ENCODE data around the gene CCL15. TPM values are rescaled to one million over a fixed set of nuclear protein-coding genes. Genes with fewer than 3 reads are reported as not detected.
"Not testable (repeated sequence)": the region's sequence is repeated elsewhere in the genome, so short reads cannot be mapped to it uniquely, and the experiment has no call there.

CCL15 gene, protein sequence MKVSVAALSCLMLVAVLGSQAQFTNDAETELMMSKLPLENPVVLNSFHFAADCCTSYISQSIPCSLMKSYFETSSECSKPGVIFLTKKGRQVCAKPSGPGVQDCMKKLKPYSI
- polyA plus RNA-seq (2014; cell fraction: cytosol; rRNA removed), result not detected in 2 replicates
- polyA plus RNA-seq (2014; cell fraction: nucleus; rRNA removed), result not detected in 2 replicates

DNA sequence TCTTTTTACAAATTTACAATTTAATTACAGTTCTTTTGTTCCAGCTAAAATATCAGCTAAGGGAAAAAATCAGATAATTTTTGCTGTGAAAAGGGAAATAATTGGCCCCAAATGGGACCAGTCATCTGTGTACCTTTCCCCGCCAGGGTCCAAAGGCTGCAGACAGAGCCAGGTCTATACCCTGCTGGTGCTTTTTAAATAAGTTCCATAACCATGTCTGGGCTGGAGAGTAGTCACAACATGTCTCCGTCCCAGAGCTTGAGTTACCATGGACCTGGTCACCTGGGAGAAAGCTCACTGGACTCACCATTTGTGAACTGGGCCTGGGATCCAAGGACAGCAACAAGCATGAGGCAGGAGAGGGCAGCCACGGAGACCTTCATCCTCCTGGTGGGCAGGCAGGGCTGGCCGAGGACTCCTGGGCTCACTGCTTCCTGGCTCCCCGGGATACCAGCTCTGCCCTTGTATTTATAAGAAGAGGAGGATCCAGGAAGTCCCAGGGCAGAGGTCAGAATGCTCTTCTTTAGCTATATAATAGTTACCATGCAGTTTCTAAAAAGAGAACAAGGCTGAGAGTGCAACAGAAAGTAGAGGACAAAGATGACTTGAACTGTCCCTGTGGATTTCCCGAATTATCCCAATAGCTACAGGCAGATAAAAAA, at the start of gene CCL15:
CCL15 (minus strand) TSS at position 444 of the 662 bp plus-strand sequence; CDS start at position 383, 61 bp downstream.
- no peak for DNase-seq (ENCODE audit: low spot score)

DNA sequence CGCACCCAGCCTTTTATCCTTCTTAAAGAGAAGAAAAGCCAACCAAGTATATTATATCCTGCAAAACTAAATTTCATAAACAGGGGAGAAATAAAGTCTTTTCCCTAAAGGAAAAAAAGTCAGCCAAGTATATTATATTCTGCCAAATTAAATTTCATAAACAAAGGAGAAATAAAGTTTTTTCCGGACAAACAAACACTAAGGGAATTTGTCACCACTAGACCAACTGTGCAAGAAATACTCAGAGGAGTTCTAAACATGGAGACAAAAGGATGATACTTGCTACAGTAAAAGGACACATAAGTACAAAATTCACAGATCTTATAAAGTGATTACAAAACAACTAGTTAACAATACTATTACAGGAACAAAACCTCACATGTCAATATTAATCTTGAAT, 48.3 kb upstream of the CCL15 start:
- DNase-seq (ENCODE audit: low spot score), result no peak

DNA sequence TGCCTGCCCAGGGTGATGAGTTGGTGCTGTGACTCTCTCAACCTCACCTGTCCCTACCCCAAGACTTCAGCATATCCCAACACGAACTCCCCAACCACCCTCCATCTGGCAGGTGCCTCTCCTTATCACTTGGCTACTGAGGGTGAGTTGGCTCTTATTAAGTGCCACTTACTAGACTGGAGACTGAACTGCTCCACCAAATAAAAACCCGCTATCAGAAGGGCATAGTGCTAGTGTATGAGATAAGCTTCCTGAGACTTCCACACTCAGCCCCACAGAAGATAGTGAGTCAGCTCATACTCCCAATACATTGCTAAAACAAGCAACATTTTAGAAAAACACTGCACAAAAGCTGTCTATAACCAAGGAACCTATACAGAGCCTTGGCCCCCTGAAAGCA, 46.7 kb upstream of the CCL15 start:
- no peak for DNase-seq (ENCODE audit: low spot score)

DNA sequence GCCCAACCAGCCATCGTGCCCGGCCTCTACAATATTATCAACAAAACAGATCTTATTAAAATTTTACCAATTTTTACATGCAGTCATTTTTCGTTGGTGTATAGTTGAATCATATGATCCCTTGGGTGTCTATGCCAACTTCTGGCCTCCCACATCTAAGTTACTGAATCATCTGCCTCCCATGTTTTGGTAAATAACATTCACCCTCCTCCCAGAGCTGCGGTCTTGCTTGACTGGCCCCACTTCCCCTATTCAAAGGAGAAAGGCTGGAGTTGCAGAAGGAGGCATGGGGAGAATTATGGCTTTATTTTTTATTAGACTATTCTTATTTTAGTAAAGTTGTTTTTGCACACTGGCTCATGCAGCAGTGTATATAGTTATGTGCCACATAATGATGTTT, 34.9 kb upstream of the CCL15 start:
- no peak for DNase-seq (ENCODE audit: low spot score)

DNA sequence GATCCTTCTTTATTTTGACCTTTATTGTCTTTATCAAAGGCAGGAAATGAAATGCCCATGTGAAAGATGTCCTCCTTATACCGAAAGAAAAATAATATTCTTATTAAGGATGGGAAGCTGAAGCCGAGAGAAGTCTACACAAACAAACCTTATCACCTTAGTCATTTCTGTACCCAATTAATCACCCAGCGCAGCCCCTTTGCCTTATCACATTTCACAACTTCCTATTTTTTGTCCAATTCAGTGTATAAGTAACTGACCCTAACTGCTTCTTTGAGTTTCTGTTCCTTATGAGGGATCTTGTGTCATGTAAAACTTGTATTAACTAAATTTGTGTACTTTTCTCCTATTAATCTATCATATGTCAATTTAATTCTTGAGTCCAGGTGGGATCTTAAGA, 32.8 kb upstream of the CCL15 start:
- DNase-seq (ENCODE audit: low spot score), result no peak

DNA sequence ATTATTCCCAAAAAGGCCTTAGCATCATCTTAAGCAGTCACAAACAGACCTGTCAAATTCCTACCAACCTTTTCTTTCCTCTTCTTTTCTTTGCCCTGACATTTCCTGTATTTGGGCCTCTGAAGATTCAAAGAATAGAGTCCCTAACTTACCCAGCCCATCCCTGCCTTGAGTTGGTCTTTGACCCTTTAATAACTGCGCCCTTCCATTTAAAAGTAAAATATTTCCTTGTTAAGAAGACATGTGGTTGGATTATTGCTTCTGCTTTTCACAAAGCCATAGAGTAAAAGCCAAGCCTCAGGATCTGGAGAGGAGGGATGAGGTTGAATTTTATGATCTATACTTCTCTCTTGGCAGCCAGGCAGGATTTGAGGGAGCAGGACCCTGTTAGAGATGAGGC, 29.6 kb upstream of the CCL15 start:
- no peak for DNase-seq (ENCODE audit: low spot score)

DNA sequence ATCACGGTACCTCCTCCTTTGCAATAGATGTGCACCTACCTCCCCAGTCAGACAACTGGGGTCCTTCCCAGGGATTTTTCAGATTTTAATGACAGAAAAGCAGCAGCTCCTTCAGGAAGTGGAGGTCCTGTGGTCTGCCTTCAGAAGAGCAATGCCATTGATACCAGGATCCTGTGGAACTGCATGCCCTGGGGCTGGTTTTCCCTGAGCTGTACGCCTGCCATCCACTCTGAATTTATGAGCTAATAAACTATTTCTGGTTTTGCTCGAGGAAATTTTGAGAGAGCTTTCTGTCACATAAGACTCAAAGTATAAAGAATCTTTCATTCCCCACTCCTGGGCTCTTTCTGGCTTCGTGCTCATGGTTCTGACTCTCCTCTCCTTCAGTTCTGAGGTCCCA, 26.4 kb upstream of the CCL15 start:
- DNase-seq (ENCODE audit: low spot score), result no peak

DNA sequence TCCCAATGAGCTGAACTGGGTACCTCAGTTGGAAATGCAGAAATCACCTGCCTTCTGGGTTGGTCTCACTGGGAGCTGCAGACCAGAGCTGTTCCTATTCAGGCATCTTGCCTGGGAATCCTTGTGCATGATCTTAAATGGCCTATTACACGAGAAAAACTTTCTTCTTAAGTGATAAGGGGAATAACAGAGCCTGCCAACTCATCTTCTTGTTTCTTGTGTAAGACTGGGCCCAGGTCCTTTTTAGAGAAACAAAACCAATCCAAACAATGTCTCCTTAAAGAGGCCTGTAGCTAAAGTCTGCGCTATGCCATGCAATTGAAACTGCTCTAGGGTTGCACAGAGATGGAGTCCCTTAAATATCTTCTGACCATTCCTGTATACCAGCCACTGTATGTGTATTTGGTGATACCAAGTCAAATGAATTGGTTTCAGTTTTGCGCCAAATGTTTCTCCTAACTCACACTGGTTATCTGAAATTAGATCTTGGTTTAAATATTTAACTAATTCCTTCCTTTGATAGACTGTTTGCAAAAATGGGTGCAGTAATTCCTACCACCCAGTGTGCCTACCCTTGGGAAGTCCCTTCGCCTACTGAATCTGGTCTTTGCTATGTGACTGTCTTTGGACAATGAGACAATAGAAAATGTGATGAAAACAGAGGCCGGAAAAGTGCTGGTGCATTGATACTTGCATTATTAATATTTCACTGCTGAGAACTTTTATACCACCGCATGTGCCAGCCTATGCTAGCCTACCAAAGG, 22.9 kb upstream of the CCL15 start:
- DNase-seq (ENCODE audit: low spot score), result no peak

DNA sequence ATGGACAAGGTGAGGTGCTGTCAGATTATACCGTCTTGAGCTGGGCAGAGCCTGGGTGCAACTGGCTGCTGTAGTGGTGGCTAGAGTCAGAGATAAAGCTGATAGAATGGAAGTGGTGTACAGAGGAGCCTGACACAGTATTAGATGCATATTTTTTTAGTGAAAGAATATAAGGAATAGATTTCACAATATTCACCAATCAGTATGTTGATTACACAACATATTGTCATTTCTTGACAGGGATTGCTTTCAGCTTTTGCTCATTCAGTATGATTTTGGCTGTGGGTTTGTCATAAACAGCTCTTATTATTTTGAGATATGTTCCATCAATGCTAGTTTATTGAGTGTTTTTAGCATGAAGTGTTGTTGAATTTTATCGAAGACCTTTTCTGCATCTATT, 18.1 kb upstream of the CCL15 start:
- no peak for DNase-seq (ENCODE audit: low spot score)

DNA sequence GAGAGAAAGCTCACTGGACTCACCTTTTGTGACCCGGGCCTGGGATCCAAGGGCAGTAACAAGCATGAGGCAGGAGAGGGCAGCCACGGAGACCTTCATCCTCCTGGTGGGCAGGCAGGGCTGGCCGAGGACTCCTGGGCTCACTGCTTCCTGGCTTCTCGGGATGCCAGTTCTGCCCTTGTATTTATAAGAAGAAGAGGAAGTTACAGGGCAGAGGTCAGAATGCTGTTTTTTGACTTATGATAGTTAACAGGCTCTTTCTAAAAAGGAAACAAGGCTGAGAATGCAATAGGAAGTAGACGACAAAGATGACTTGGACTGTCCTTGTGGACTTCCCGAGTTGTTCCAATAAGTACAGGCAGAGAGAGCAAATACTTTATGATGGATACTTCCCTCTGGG, 16.4 kb upstream of the CCL15 start, which contains the start of gene CCL23:
CCL23 (minus strand) TSS at position 174 of the 400 bp plus-strand sequence; CDS start at position 99, 75 bp downstream.
- DNase-seq (ENCODE audit: low spot score), result no peak

DNA sequence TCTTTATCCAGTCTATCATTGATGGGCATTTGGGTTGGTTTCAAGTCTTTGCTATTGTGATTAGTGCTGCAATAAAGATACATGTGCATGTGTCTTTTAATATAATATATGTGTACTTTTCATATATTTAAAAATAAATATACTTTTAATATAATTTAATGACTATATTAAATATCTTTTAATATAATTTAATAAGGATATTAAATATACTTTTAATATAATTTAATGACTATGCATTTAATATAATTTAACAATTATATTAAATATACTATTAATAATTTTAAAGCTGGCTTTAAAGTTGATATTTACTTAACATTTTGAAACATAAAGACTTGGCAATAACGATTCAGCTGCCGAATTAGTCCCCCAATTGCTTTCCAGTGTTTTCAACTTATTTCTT, 15.2 kb upstream of the CCL15 start:
- DNase-seq (ENCODE audit: low spot score), result no peak

DNA sequence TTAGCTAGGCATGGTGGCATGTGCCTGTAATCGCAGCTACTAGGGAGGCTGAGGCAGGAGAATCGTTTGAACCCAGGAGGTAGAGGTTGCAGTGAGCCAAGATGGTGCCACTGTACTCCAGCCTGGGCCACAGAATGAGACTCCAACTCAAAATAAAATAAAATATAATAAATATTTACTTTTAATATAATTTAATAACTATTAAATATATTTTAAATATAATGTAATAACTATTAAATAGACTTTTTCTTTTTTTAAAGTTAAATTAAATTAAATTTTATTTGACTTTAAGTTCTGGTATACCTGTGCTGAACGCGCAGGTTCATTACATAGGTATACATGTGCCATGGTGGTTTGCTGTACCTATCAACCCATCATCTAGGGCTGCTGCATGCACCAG, 14.5 kb upstream of the CCL15 start:
- DNase-seq (ENCODE audit: low spot score), result not testable (repeated sequence)

DNA sequence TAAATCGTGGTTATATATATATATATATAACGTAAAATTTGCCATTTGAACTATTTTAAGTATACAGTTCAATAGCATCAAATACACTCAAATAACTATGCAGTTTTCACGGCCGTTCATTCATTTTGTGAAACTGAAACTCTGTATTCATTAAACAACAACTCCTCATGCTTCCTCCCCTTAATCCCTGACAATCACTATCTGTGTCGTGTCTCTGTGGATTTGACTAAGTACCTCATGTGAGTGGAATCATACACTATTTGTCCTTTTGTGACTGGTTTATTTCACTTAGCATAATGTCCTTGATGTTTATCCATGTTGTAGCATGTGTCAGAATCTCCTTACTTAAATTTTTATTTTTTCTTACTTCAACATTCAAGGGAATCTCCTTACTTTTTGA, 13.6 kb upstream of the CCL15 start:
- no peak for DNase-seq (ENCODE audit: low spot score)

DNA sequence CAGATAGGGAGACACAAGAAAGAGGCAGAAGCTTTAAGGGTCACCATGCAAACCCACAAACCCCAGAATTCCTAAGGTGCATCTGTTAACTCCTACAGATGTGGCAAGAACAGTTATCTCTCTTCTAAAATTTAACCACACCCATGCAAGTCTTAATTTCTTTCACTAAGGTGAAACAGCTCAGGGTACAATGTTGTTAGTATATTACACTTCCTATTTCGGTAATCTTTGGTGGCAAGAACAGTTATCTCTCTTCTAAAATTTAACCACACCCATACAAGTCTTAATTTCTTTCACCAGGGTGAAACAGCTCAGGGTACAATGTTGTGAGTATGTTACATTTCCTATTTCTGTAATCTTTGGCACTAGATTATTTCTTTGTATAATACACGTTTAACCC, 9.8 kb upstream of the CCL15 start:
- DNase-seq (ENCODE audit: low spot score), result no peak

DNA sequence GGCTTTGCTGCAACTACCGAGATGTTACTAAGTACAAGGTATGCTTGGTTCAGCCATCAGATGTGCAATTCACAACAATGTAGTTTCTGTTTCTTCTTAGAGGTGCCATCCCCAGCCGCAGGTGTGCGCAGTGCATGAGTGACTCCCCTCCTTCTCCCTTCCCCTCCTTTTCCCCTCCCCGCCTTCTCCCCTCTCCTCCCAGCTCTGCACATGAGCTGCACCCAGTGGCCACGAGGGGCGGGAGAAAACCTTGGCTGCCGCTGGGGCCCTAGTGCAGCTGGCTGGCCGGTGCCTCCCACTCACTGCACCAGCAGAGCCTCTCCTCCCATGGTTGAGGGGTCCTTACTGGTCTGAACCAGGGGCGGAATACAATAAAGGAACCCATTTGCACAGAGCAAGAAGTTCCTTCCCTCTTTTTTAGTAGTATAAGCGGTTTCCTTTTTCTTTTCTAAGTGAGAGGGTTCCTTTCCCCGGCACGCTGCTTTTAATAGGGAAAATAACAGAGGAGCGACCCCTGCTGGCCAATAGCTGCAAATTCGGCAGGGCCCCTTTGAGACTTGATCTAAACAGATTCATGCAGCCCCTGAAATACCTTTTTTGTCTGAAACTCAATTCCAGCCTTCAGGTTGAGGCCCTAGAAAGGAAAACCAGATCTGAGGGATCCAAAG, 7.8 kb upstream of the CCL15 start:
- DNase-seq (ENCODE audit: low spot score), result no peak

DNA sequence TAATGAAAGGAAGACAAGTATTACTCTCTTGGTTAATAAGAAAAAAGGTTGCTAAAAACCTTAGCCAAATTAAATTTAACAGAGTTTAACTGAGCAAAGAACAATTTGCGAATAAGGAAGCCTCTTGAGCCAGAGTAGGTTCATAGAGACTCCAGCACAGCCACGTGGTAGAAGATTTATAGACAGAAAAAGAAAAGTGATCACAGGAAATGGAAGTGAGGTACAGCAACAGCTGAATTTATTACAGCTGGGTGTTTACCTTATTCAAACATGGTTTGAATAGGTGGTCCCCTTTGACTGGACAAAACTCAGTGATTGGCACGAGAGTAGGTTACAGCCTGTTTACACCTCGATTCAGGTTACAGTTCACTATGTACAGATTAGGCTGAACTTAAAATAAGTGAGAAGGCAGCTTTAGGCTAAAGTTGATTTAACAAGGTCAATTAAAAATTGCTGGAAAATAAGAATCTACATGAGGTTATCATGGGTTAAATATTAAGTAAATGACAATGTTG, 3.3 kb upstream of the CCL15 start:
- no peak for DNase-seq (ENCODE audit: low spot score)

DNA sequence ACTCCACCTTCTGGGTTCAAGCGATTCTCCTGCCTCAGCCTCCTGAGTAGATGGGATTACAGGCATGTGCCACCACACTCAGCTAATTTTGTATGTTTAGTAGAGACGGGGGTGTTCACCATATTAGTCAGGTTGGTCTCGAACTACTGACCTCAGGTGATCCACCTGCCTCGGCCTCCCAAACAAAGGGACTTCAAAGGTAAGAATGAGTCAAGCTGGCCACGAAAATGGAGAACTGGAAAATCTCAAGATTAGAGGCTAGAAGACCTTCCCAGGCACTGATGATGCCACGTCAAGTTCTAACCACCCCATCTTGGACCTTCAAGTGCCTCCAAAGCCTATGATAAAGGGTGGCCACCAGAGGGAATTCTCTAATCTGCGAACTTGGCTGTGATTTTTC, 1.3 kb upstream of the CCL15 start:
- no peak for DNase-seq (ENCODE audit: low spot score)

DNA sequence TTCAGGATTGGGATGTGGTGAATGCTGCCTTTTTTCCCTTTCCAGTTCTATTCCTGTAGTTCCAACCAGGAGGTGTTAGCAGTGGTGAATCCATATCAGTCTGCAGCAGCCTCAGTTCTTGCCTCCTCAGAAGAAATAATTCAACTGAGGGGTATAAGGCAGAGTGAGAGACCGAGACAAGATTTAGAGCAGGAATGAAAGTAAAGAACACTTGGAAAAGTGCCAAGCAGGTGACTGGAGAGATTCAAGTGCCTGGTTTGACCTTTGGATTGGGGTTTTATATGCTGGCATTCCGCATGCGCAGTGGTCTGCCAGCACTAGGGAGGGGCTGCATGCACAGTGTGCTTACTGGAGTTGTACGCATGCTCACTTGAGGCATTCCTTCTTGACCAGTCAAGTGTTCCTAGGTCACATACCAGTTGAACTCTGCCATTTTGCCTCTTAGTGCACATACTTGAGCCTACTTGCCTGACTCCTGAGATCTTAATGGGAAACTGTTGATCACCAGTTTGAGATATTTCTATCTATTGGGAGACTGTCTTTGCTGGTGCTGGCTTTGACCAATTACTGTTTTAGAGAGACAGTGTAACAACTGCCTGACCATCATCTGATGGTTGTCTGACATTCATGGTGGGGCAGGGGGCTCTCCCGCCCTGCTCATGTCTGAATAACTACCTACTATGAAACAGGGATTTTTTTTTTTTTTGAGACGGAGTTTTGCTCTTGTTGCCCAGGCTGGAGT, 680 bp upstream of the CCL15 start:
- no peak for DNase-seq (ENCODE audit: low spot score)

DNA sequence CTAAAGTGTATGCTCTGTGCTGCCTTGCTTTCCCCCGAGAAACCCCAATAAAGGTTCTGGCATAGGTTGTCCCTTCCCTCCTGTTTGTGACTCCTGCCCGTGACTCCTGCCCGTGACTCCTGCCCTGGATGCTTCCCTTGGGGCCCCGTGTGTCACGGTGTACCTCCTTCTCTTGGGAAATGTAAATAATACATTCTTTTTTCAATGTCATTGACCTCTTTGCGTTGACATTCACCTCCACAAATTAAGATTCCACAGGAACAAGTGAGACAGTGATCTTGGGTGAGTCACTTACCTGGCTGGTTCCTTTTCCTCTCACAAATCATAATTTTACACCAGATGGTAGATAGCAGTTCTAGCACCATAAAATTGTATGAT, 632 bp downstream of the CCL15 start:
- DNase-seq (ENCODE audit: low spot score), result no peak

DNA sequence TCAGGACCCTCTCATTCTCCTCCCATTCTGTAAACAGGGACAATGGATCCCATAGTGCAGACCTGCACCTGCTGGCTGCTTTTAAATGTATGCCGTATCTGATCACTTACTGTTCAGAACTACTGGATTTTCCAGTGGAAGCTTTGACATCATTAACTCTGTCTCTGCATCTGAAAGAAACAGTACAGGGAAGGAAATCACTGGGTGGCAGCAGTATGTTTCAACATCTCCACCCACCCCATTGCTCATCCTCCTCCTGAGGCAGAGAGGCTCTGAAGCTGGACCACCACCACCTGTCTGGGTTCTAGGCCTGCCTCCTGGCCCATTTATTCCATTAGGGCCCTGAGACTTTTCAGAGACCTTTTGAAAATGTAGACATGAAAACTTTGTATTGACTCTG, 2.6 kb downstream of the CCL15 start:
- DNase-seq (ENCODE audit: low spot score), result no peak

DNA sequence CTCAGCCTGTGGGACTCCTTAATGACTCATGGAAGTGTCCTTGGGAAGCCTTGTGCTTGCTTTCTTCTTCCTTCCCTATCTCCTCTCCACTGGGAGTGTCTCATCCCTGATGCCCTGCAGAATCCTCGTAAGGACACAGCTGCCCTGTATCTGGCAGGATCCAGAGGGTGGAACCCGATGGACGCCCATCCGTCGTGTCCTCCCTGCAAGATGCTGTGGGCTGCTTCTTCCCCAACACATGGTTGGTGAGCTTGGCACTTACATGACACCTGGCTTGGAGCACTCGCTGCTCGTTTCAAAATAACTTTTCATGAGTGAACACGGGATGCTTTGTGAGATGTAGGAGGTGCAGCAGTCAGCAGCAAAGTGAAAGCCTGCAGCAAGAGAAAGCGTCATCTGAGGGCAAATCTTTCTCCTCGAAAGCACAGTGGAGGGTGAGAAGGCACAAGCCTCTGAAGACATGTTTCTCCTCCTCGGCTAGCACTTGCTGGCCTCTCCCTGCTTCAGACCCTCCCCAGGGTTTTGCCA, 3.3 kb downstream of the CCL15 start:
- no peak for DNase-seq (ENCODE audit: low spot score)

Measured in SK-N-DZ (cell line).